Dendritic cell treated with granulocyte-macrophage colony-stimulating factor and Interleukin-4, amounts not matched to agents 40 ng/mL and 50 ng/mL, for 4 days (primary cell): ENCODE results near the gene RELL2.

Source experiments
- H3K27ac Mint-ChIP-seq: one replicate; pipeline ENCODE4 v1.8.0; 2022; ENCODE audit warnings: mild to moderate bottlenecking, mixed read lengths
- H3K27me3 Mint-ChIP-seq: one replicate; pipeline ENCODE4 v1.8.0; 2022; ENCODE audit warnings: mild to moderate bottlenecking, mixed read lengths
- H3K36me3 Mint-ChIP-seq: one replicate; pipeline ENCODE4 v1.8.0; 2022; ENCODE audit warnings: low read depth, mixed read lengths
- H3K4me1 Mint-ChIP-seq: one replicate; pipeline ENCODE4 v1.8.0; 2022; ENCODE audit warnings: low read depth, mixed read lengths
- H3K4me3 Mint-ChIP-seq: one replicate; pipeline ENCODE4 v1.8.0; 2022; ENCODE audit warnings: mild to moderate bottlenecking, moderate library complexity, mixed read lengths
- H3K9me3 Mint-ChIP-seq: one replicate; pipeline ENCODE4 v1.8.0; 2022; ENCODE audit warnings: mixed read lengths
- intact Hi-C: fragments of 100-400 bp; cut with micrococcal nuclease; formaldehyde crosslinking; loops from one replicate; pipeline ENCODE4 v1.15.0; 2022

Gene RELL2

GRCh38 chr5:141636413-141637122 lies at the start of gene RELL2, which contains the start of gene HDAC3:
Gene RELL2, plus strand, starts transcription at chr5:141636997. Its CDS starts 1,229 bp downstream, at chr5:141638226.
Gene HDAC3, minus strand, starts transcription at chr5:141636849. Its CDS starts 59 bp downstream, at chr5:141636790.
- Mint-ChIP-seq H3K9me3 (no peaks in the 10 kb centered on the region), H3K4me1 (peaks cover 67% of the 10 kb centered on the region), H3K27me3 (no peaks in the 10 kb centered on the region), H3K4me3 (peak within 1 kb of the TSS; percentile 91), H3K36me3 (peaks cover 59% of the 10 kb centered on the region), H3K27ac (peak within 1 kb of the TSS; percentile 59)
- intact Hi-C loops = no loop called here

- H3K36me3 Mint-ChIP-seq = peaks cover 55% of the 10 kb centered on the region
Observed at GRCh38 chr5:141590127-141590526, 46.7 kb upstream of the RELL2 start.

GRCh38 chr5:141596867-141597266 lies 39.9 kb upstream of the RELL2 start:
- peaks cover 54% of the 10 kb centered on the region for H3K4me1 Mint-ChIP-seq
- H3K27me3 Mint-ChIP-seq = no peaks in the 10 kb centered on the region
- peak overlapping the region; percentile 8 for H3K27ac Mint-ChIP-seq
- H3K9me3 Mint-ChIP-seq = peaks cover 14% of the 10 kb centered on the region
- intact Hi-C loops = no loop called here
- peaks cover 37% of the 10 kb centered on the region for H3K36me3 Mint-ChIP-seq
- H3K4me3 Mint-ChIP-seq = no peak overlapping the region

More at GRCh38 chr5:141590127-141590526, 46.7 kb upstream of the RELL2 start:
- no peak overlapping the region for H3K4me3 Mint-ChIP-seq
- intact Hi-C loops = loop anchor here (5.0 kb wide), 1 partner anchor 42 kb away; no protein-coding TSS in a partner anchor
- H3K27me3 Mint-ChIP-seq = no peaks in the 10 kb centered on the region
- peak overlapping the region; percentile 33 for H3K27ac Mint-ChIP-seq
- H3K4me1 Mint-ChIP-seq = peaks cover 66% of the 10 kb centered on the region
- H3K9me3 Mint-ChIP-seq = no peaks in the 10 kb centered on the region

GRCh38 chr5:141597394-141597793 lies 39.4 kb upstream of the RELL2 start:
- Mint-ChIP-seq H3K27me3 (no peaks in the 10 kb centered on the region), H3K36me3 (peaks cover 37% of the 10 kb centered on the region), H3K4me3 (no peak overlapping the region), H3K9me3 (peaks cover 14% of the 10 kb centered on the region), H3K27ac (no peak overlapping the region), H3K4me1 (peaks cover 55% of the 10 kb centered on the region)
- intact Hi-C loops = no loop called here

- H3K27me3 Mint-ChIP-seq = no peaks in the 10 kb centered on the region
- H3K36me3 Mint-ChIP-seq = peaks cover 41% of the 10 kb centered on the region
- intact Hi-C loops = no loop called here
- peaks cover 55% of the 10 kb centered on the region for H3K4me1 Mint-ChIP-seq
- peaks cover 14% of the 10 kb centered on the region for H3K9me3 Mint-ChIP-seq
- no peak overlapping the region for H3K4me3 Mint-ChIP-seq
- H3K27ac Mint-ChIP-seq = no peak overlapping the region
Observed at GRCh38 chr5:141597814-141598213, 39.0 kb upstream of the RELL2 start.

GRCh38 chr5:141598391-141599345 lies 38.1 kb upstream of the RELL2 start:
- peaks cover 14% of the 10 kb centered on the region for H3K9me3 Mint-ChIP-seq
- no peak overlapping the region for H3K4me3 Mint-ChIP-seq

GRCh38 chr5:141602606-141603005 lies 34.2 kb upstream of the RELL2 start:
- no peaks in the 10 kb centered on the region for H3K27me3 Mint-ChIP-seq
- intact Hi-C loops = no loop called here
- peak overlapping the region; percentile 75 for H3K27ac Mint-ChIP-seq
- peak overlapping the region; percentile 2 for H3K4me3 Mint-ChIP-seq
- H3K36me3 Mint-ChIP-seq = peaks cover 14% of the 10 kb centered on the region
- peaks cover 2% of the 10 kb centered on the region for H3K9me3 Mint-ChIP-seq
- H3K4me1 Mint-ChIP-seq = peaks cover 62% of the 10 kb centered on the region

More at GRCh38 chr5:141598391-141599345, 38.1 kb upstream of the RELL2 start:
- no peaks in the 10 kb centered on the region for H3K27me3 Mint-ChIP-seq
- peak overlapping the region; percentile 46 for H3K27ac Mint-ChIP-seq
- H3K36me3 Mint-ChIP-seq = peaks cover 41% of the 10 kb centered on the region
- peaks cover 57% of the 10 kb centered on the region for H3K4me1 Mint-ChIP-seq
- intact Hi-C loops = no loop called here

- peak overlapping the region; percentile 96 for H3K27ac Mint-ChIP-seq
- no peaks in the 10 kb centered on the region for H3K9me3 Mint-ChIP-seq
- H3K4me3 Mint-ChIP-seq = peak overlapping the region; percentile 61
- peaks cover 14% of the 10 kb centered on the region for H3K36me3 Mint-ChIP-seq
- H3K4me1 Mint-ChIP-seq = peaks cover 69% of the 10 kb centered on the region
- H3K27me3 Mint-ChIP-seq = no peaks in the 10 kb centered on the region
- intact Hi-C loops = loop anchor here (2.0 kb wide), 1 partner anchor 15 kb away; the partner anchor contains the start of gene DIAPH1
Observed at GRCh38 chr5:141603923-141604717, 32.7 kb upstream of the RELL2 start.

GRCh38 chr5:141605523-141606277 lies 31.1 kb upstream of the RELL2 start:
- Mint-ChIP-seq H3K36me3 (peaks cover 27% of the 10 kb centered on the region), H3K4me1 (peaks cover 68% of the 10 kb centered on the region)
- intact Hi-C loops = loop anchor here (2.0 kb wide), 1 partner anchor 13 kb away; the partner anchor contains the start of gene DIAPH1

GRCh38 chr5:141608046-141608445 lies 28.8 kb upstream of the RELL2 start:
- peaks cover 32% of the 10 kb centered on the region for H3K36me3 Mint-ChIP-seq
- intact Hi-C loops = no loop called here
- no peaks in the 10 kb centered on the region for H3K27me3 Mint-ChIP-seq
- H3K27ac Mint-ChIP-seq = peak overlapping the region; percentile 96
- no peak overlapping the region for H3K4me3 Mint-ChIP-seq
- no peaks in the 10 kb centered on the region for H3K9me3 Mint-ChIP-seq
- H3K4me1 Mint-ChIP-seq = peaks cover 72% of the 10 kb centered on the region

More at GRCh38 chr5:141605523-141606277, 31.1 kb upstream of the RELL2 start:
- no peaks in the 10 kb centered on the region for H3K9me3 Mint-ChIP-seq
- H3K4me3 Mint-ChIP-seq = peak overlapping the region; percentile 44
- no peaks in the 10 kb centered on the region for H3K27me3 Mint-ChIP-seq
- H3K27ac Mint-ChIP-seq = peak overlapping the region; percentile 96

GRCh38 chr5:141608557-141608956 lies 28.2 kb upstream of the RELL2 start:
- Mint-ChIP-seq H3K27ac (peak overlapping the region; percentile 96), H3K4me3 (no peak overlapping the region), H3K9me3 (no peaks in the 10 kb centered on the region), H3K4me1 (peaks cover 77% of the 10 kb centered on the region), H3K27me3 (no peaks in the 10 kb centered on the region), H3K36me3 (peaks cover 32% of the 10 kb centered on the region)
- intact Hi-C loops = no loop called here

- no peak overlapping the region for H3K4me3 Mint-ChIP-seq
- intact Hi-C loops = no loop called here
- H3K27me3 Mint-ChIP-seq = no peaks in the 10 kb centered on the region
- H3K36me3 Mint-ChIP-seq = peaks cover 32% of the 10 kb centered on the region
- H3K27ac Mint-ChIP-seq = no peak overlapping the region
- peaks cover 77% of the 10 kb centered on the region for H3K4me1 Mint-ChIP-seq
- no peaks in the 10 kb centered on the region for H3K9me3 Mint-ChIP-seq
Observed at GRCh38 chr5:141609044-141609443, 27.8 kb upstream of the RELL2 start.
